ENCODE measurements around the gene PRSS50.

DNA sequence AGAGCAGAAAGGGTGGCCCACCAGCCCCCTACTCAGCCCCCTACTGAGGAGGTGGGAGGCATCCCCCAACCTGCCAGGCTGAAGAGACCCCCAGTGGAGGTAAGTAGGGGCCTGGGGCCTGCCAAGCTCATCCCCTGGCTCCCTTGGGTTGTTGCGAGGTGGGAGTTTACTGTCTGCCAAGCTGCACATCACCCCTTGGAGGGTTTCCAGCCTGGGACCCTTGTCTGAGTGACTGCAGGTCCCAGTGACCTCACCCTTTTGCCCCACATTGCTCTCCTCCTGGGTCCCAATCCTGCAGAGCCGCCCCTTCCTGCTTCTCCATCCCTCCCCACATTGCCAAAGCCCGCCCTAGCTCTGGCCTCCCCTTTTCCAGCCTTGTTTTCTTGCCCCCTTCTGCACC lies 23.1 kb downstream of the PRSS50 start:
- TF ChIP-seq, protein P1, sequence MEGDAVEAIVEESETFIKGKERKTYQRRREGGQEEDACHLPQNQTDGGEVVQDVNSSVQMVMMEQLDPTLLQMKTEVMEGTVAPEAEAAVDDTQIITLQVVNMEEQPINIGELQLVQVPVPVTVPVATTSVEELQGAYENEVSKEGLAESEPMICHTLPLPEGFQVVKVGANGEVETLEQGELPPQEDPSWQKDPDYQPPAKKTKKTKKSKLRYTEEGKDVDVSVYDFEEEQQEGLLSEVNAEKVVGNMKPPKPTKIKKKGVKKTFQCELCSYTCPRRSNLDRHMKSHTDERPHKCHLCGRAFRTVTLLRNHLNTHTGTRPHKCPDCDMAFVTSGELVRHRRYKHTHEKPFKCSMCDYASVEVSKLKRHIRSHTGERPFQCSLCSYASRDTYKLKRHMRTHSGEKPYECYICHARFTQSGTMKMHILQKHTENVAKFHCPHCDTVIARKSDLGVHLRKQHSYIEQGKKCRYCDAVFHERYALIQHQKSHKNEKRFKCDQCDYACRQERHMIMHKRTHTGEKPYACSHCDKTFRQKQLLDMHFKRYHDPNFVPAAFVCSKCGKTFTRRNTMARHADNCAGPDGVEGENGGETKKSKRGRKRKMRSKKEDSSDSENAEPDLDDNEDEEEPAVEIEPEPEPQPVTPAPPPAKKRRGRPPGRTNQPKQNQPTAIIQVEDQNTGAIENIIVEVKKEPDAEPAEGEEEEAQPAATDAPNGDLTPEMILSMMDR (IDR thresholded peaks at IDR 0.05): no peak
- no peak for TF ChIP-seq GABPA (IDR thresholded peaks at IDR 0.05; ENCODE audit: low read depth)
- no peak for TF ChIP-seq TAF1 (IDR thresholded peaks at IDR 0.05; ENCODE audit: borderline replicate concordance, low read depth, low read length)
- TF ChIP-seq POLR2AphosphoS5 (IDR thresholded peaks at IDR 0.05; ENCODE audit: low read depth, low read length): no peak
- no peak for TF ChIP-seq EP300 (IDR thresholded peaks at IDR 0.05; ENCODE audit: borderline replicate concordance in 1 of 2, low read depth in 1 of 2, low read length in 1 of 2)
- no peak for TF ChIP-seq NFIC (IDR thresholded peaks at IDR 0.05; ENCODE audit: borderline replicate concordance)
- TF ChIP-seq CHD2 (IDR thresholded peaks at IDR 0.05; ENCODE audit: low read length, partially characterized antibody): no peak
- no peak for TF ChIP-seq ELF1 (IDR thresholded peaks at IDR 0.05)
- no peak for TF ChIP-seq YY1 (IDR thresholded peaks at IDR 0.05; ENCODE audit: low read depth)
- no peak for TF ChIP-seq TEAD4 (IDR thresholded peaks at IDR 0.05; ENCODE audit: borderline replicate concordance, insufficient read depth)
- TF ChIP-seq, protein P2, sequence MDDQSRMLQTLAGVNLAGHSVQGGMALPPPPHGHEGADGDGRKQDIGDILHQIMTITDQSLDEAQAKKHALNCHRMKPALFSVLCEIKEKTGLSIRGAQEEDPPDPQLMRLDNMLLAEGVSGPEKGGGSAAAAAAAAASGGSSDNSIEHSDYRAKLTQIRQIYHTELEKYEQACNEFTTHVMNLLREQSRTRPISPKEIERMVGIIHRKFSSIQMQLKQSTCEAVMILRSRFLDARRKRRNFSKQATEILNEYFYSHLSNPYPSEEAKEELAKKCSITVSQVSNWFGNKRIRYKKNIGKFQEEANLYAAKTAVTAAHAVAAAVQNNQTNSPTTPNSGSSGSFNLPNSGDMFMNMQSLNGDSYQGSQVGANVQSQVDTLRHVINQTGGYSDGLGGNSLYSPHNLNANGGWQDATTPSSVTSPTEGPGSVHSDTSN (IDR thresholded peaks at IDR 0.05): no peak
